GOT3 (cell line): ENCODE results near the gene GGN.
"Not testable (repeated sequence)": the region's sequence is repeated elsewhere in the genome, so short reads cannot be mapped to it uniquely, and the experiment has no call there.

Experiments used
- DNase-seq: peaks from one replicate; lab custom pipeline; 2025; ENCODE audit warnings: mixed read lengths; lab: John Stamatoyannopoulos, UW

GGN gene

GRCh38 chr19:38386300-38386970, 1.4 kb downstream of the GGN start:
- no peak for DNase-seq

DNA sequence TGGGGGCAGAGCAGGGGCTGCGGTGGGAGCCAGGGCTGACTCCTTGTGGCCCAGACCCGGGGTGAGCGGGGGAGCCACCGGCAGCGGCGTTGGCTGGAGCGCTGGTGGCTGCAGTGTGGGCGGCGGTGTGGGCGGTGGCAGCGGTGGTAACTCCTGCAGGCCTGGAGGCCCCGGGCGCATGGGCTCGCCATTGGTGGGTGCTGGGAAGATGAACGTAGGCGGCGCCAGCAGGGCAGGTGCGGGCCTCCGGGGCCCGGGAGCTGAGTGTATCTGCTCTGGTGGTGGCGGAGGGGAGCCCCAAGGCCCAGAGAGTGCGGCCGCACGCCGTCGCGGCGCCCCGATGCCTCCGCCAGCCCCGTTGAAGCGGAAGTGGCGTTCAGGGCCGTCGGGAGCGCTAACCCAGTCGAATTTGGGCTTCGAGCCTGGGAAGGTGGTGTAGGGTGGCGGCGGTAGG, 2.0 kb downstream of the GGN start:
- no peak for DNase-seq

- no peak for DNase-seq
Measured at GRCh38 chr19:38385057-38385803, 2.6 kb downstream of the GGN start.

DNA sequence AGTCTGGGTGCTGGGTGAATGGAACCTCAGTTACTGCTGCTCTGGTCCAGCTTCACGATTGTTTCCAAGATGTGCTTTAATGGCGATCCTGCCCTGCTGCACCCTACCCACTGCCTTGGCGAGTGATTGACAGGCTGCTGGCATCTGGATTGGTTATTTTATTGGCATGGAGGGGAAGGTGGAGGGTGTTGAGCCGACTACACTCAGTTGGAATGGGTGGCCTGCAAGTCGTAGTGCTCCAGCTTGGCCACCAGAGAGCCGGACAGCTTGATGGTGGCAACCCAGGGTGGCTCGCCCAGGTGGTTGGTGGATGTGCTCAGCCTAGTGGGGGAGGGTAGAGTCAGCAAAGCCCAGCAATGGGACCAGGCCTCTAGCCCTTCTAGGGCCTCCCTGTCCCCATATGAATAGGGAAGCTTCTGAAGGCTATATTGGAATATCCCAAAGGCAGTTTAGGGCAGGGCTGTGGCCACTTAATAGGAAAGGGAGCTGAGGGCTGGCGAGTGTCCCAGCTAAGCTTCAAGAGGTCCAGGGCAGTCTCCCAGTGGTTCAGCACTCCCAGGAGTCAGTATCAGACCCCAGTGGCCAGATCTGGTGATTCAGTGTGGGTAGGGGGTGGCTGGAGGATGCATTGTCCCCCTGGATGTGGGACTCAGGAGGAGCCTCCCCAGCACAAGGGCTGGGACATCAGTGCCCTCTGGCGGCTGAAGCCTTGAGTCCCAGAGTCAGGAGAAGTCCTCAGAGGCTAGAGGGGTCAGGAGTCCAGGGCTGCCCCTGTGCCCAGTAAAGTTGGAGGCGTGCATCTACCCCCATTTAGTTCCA, 3.4 kb downstream of the GGN start:
- DNase-seq, result no peak

DNA sequence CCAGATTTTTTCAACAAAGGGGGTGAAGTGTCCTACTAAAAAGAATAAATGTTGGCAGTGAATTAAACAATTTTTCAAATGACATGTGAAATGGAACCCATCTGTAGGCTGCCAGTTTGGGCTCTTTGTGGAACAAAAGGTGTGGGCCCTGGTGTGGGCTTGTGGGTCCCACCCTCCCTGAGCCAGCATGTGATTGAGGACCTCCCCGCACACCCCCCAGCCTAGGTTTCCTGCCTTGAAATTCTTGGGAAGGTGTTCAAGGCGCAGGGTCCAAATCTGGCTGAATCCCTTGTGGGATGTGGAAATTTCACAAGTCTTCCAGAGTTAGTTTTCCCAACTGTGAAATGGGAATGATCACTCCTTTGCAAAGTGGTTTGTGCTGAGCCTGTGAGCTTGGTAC, 4.1 kb downstream of the GGN start:
- DNase-seq, result no peak

DNA sequence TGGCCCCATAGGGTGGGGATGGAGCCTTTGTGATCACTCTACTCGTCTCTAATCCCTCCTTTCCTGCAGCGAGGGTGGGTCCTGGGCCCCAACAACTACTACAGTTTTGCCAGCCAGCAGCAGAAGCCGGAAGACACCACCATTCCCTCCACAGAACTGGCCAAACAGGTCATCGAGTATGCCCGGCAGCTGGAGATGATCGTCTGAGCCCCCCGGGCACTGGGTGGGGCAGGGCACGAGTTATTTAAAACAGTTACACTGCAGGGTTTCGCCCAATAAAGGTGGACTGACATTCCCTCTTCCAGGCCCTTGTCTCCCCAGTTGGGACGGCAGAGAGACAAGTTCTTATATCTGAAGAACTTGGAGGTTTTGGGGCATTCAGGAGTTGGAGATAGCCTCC, 4.7 kb downstream of the GGN start:
- no peak for DNase-seq

DNA sequence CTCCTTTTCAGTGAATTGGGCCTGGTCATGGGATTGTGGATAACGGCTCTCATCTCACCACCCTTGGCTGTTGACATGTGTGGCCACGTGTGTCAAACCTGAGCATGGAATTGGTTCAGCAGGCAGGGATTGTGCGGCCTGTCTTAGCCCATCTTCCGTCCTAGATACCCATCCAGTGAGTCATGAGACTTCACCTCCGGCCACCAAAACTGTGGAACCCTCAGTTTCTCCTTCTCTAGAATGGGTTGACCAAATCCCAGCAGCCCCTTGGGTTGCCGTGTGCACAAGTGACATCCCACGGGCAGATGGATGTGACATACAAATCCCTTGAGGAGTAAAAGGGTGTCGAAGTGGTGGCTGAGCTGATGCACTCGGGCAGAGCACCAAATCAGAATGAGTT, 6.7 kb downstream of the GGN start:
- DNase-seq, result no peak

DNA sequence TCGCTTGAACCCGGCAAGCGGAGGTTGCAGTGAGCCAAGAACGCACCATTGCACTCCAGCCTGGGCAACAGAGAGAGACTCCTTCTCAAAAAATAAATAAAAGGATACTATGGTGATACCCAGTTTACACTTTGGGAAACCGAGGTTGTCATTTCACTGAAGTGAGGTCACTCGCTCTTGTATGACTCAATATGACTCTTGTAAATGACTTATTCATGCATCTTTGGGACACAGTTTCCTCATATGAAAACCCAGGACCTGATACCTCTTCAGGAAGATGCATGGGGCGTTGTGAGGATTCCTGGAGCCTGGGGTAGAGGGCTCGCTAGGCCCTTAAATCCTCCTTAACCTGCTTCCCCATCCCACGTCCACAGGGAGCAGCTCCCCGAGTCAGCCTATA, 9.0 kb downstream of the GGN start:
- DNase-seq, result no peak

- DNase-seq, result no peak
Measured at GRCh38 chr19:38377052-38377451, 10.8 kb downstream of the GGN start.

DNA sequence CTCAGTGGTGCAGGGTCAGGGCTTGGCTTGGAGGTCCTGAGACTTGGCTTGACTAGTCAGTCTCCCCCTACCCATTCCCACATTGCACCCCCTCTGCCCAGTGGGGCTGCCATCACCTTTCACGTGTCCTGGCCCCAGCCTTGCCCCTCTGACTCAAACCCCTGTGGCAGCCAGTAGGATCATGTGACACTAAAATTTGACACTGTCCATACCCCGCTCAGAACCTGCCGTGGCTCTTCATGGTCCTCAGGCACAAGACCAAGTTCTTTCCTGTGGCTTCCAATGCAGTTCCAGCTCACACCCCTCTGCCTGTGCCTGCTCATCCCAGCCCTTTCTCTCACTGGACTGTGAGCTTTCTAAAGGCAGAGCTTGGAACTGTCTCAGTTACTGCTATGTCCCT, 11.3 kb downstream of the GGN start:
- no peak for DNase-seq

DNA sequence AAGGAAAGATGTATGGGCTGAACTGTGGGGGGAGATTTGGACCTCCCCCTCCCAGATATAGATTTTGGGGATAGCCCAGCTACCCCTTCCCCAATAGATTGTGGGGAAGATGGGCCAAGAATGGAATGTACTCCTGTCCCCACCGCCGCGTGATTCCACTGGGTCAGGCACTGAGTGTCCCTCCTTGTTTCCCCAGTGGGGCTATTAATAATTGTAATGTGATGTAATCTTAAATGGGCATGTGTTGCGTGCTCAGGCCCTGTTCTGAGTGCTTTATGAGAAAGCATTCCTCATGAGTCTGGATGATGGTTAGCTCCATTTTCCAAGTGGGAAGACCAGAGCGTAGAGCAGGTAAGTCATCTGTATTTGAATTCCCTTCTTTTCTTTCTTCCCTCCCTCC, 12.1 kb downstream of the GGN start:
- no peak for DNase-seq

DNA sequence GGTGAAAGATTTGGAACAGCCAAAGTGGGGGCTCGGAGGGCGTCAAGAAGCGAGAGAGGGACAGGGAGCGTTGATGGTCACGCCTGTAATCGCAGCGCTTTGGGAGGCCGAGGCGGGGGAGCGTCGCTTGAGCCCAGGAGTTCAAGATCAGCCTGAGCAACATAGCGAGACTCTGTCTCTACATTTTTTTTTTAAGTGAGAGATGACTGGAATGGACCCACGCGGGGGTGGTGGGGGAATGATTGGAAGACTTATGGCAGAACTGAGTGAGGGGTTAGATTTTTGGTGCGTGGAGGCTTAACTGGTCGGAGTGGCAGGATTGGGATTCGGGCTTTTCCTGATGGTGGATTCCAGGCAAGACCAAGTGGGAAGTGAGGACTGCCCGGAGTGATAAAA, 12.7 kb downstream of the GGN start:
- DNase-seq, result no peak

DNA sequence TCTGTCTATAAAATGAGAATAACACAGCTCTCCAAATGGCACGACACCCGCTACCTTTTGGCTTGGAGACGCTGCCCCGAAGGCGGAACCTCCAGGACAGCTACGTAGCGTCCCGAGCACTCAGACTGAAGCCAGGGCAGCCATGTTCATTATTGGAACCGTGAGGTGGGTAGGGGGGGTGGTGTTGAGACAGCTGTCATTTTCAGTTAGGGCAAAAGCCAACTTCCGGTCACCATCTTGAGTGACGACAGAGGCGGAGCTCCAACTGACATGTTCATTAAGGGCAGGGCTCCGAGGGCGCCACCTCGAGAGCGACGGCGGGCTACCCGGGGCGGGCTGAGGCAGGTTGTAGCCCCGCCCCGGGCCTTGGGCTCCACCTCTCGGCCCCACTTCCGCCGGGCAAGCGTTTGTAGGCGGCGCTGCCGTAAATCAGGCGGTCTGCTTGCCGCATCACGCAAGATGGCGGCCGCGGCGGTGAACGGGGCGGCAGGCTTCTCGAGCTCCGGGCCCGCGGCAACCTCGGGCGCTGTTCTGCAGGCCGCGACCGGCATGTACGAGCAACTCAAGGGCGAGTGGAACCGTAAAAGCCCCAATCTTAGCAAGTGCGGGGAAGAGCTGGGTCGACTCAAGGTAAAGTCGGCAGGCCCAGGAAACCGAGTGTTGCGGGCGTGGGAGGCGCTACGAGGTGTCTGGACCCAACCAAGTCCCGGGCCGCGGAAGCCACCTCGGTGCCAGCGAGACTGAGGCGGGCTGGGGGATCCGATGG, 13.3 kb downstream of the GGN start, which contains the start of gene PSMD8:
PSMD8 (plus strand) TSS at position 240 of the 766 bp plus-strand sequence; CDS start at position 271, 31 bp downstream.
- peak; percentile 97 for DNase-seq

DNA sequence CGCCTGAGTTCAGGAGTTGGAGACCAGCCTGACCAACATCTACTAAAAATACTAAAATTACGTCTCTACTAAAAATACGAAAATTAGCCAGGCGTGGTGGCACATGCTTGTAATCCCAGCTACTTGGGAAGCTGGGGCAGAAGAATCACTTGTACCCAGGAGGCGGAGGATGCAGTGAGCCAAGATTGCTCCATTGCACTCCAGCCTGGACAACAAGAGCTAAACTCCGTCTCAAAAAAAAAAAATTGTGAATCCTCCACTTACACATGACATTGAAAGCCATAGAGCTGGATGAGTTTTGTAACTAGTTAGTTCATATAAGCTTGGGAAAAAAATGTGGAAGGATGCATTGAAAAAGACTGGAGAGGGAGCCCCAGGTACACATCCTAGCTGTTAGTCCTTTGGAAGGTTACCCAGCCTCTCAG, 13.9 kb downstream of the GGN start:
- DNase-seq, result no peak

- no peak for DNase-seq
Measured at GRCh38 chr19:38371081-38371480, 16.8 kb downstream of the GGN start.

DNA sequence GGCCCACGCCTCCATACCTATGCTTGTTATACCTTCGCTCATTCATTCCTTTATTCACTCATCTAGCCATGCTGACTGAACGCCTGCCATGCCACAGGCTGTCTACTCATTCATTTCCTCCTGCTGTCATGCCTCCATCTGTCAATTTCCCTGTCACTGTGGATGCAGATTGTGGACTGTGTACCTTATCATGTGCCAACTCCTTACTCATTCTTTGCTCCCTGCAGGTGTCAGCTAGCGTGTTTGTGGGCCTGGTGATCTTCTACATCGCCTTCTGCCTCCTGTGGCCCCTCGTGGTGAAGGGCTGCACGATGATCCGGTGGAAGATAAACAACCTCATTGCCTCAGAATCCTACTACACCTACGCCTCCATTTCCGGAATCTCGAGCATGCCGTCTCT, 17.5 kb downstream of the GGN start:
- DNase-seq, result no peak

GRCh38 chr19:38369584-38369983, 18.2 kb downstream of the GGN start:
- DNase-seq, result no peak

GRCh38 chr19:38367041-38367440, 20.8 kb downstream of the GGN start:
- no peak for DNase-seq

DNA sequence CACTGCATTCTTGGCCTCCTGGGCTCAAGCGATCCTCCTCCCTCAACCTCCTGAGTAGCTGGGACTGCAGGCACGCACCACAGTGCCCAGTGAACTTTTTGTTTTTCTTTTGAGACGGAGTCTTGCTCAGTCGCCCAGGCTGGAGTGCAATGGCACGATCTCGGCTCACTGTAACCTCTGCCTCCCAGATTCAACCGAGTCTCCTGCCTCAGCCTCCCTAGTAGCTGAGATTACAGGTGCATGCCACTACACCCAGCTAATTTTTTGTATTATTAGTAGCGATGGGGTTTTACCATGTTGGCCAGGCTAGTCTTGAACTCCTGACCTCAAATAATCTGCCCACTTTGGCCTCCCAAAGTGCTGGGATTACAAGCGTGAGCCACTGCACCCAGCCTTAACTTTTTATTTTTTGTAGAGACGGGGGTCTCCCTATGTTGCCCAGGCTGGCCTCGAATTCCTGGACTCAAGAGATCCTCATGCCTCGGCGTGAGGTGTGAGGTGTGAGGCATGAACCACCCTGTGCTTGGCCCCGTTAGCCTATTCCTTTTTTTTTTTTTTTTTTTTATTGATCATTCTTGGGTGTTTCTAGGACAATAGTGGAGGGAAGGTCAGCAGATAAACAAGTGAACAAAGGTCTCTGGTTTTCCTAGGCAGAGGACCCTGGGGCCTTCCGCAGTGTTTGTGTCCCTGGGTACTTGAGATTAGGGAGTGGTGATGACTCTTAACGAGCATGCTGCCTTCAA, 24.7 kb downstream of the GGN start:
- DNase-seq, result not testable (repeated sequence)

GRCh38 chr19:38362076-38362945, 25.5 kb downstream of the GGN start:
- no peak for DNase-seq
